ENCODE measurements around the gene PLPP3. TPM values are rescaled to one million over a fixed set of nuclear protein-coding genes. Genes with fewer than 3 reads are reported as not detected.

The PLPP3 gene
- total and polyA plus RNA-seq, 9 of the 15 experiments (the other 6 are each of a cell fraction or from before 2014, with no cell fraction given), result 0.07 to 0.54 (median 0.20) TPM

GRCh38 chr1:56448529-56449300, 130.6 kb downstream of the PLPP3 start:
- H3K4me1 ChIP-seq (replicated peaks in 1 of 2; ENCODE audit: control insufficient read depth in 2 of 2, insufficient read depth in 2 of 2, low read length in 2 of 2), result no peaks in the 10 kb centered on the region; a peak in 1 of 5 replicates
- DNase-seq (ENCODE audit: extremely low read depth in 1 of 4, low spot score in 3 of 4) (no peak), FAIRE-seq (no peak), ATAC-seq (no peak)
- H4K20me1 ChIP-seq (replicated peaks; ENCODE audit: control insufficient read depth, insufficient read depth, low read length), result no peaks in the 10 kb centered on the region
- no peak overlapping the region for H3K4me2 ChIP-seq (ENCODE audit: insufficient read depth, low read length)
- H3K27me3 ChIP-seq (ENCODE audit: control insufficient read depth in 2 of 2, insufficient read depth in 2 of 2, low read length in 2 of 2), result no peaks in the 10 kb centered on the region; a peak in 1 of 5 replicates
- H3K9me1 ChIP-seq (ENCODE audit: control insufficient read depth, insufficient read depth, low read length), result no peaks in the 10 kb centered on the region
- POLR2A ChIA-PET, result no interaction called here
- no peak overlapping the region for H3K27ac ChIP-seq (ENCODE audit: extremely low read depth, low read depth, low read length)
- CTCF ChIA-PET (ENCODE audit: low intra/inter-chr PET ratio), result no interaction called here
- intact Hi-C loops (cut with micrococcal nuclease), result no loop called here
- in situ Hi-C loops (cut with MboI), result no loop called here
- H3K9ac ChIP-seq (ENCODE audit: insufficient read depth in 1 of 2, low read depth in 2 of 2, low read length in 2 of 2), result no peak overlapping the region
- no peak overlapping the region for H3K4me3 ChIP-seq
- no TSS peak for BruUV-seq (replicated peaks)
- WGBS (ENCODE audit: insufficient coverage, low coverage, missing lambda C conversion rate), result 1% methylated on average over 10 of the region's 12 CpGs
- H2AFZ ChIP-seq (ENCODE audit: low read depth, low read length), result peak overlapping the region; percentile 19
- H3K36me3 ChIP-seq (ENCODE audit: control insufficient read depth, insufficient read depth, low read length), result no peaks in the 10 kb centered on the region
- no peaks in the 10 kb centered on the region for H3K79me2 ChIP-seq (ENCODE audit: control insufficient read depth, insufficient read depth, low read length)
- no peaks in the 10 kb centered on the region for H3K9me3 ChIP-seq (replicated peaks; ENCODE audit: control insufficient read depth, insufficient read depth, low read depth, low read length)
- no peak for TF ChIP-seq ELF1 (tag; IDR thresholded peaks at IDR 0.05)
- no peak for TF ChIP-seq ZNF740 (CRISPR knock-in tag; IDR thresholded peaks at IDR 0.05)
- no peak for TF ChIP-seq ZNF740 (tag; IDR thresholded peaks at IDR 0.05)
- no peak for TF ChIP-seq BRD4 (IDR thresholded peaks at IDR 0.05)
- no peak for TF ChIP-seq MAFG (tag; conservative IDR thresholded peaks at IDR 0.05)
- TF ChIP-seq ATF3 (IDR thresholded peaks at IDR 0.05), result 0 out of 2 replicates have a peak, but pooled peaks have one; percentile 7
- no peak for TF ChIP-seq ATF3 (CRISPR knock-in tag; conservative IDR thresholded peaks at IDR 0.05)
- TF ChIP-seq LEF1 (IDR thresholded peaks at IDR 0.05), result no peak
- TF ChIP-seq USF2 (CRISPR knock-in tag; IDR thresholded peaks at IDR 0.05), result no peak
- TF ChIP-seq HBP1 (CRISPR knock-in tag; IDR thresholded peaks at IDR 0.05), result no peak
- TF ChIP-seq BCOR (IDR thresholded peaks at IDR 0.05), result no peak
- TF ChIP-seq FOSL1 (tag; conservative IDR thresholded peaks at IDR 0.05), result peak; percentile 70
- TF ChIP-seq ZEB2 (IDR thresholded peaks at IDR 0.05), result no peak
- no peak for TF ChIP-seq PML (IDR thresholded peaks at IDR 0.05; ENCODE audit: low read length)
- TF ChIP-seq ZNF146 (CRISPR knock-in tag; IDR thresholded peaks at IDR 0.05; ENCODE audit: unreplicated experiment), result no peak
- peak; percentile 29 for TF ChIP-seq RBM25 (IDR thresholded peaks at IDR 0.05; ENCODE audit: low read depth, low read length, severe bottlenecking)
